HepG2 (cell line): ENCODE results near the gene SERTAD2. TPM values are rescaled to one million over a fixed set of nuclear protein-coding genes. Genes with fewer than 3 reads are reported as not detected.

Experiments used
- ARID3A ChIP-seq: IDR thresholded peaks from 2 replicates; pipeline ENCODE4 v1.6.1; 2012; ENCODE audit warnings: low read depth, low read length, improper control_type of control experiment
- EZH2 ChIP-seq: conservative IDR thresholded peaks from 2 replicates; pipeline ENCODE4 v1.6.1; 2012; ENCODE audit warnings: mild to moderate bottlenecking, low read depth, low read length, moderate library complexity
- FOXM1 ChIP-seq: sonication (generic); formaldehyde crosslinking; IDR thresholded peaks from 2 replicates; pipeline ENCODE4 v1.5.0; 2020; ENCODE audit warnings: missing genetic modification reagents
- HMGXB4 ChIP-seq, 2 experiments: sonication (generic) in 1 of 2; formaldehyde crosslinking in 1 of 2; IDR thresholded peaks; 2 replicates each; pipeline versions ENCODE4 v1.4.0 to v1.6.1; 2018 to 2020; ENCODE audit warnings: missing genetic modification reagents in 2 of 2, borderline replicate concordance in 1 of 2, low read depth in 1 of 2, mild to moderate bottlenecking in 1 of 2, missing biosample characterization in 1 of 2
- JDP2 ChIP-seq: sonication (generic); formaldehyde crosslinking; IDR thresholded peaks from 2 replicates; pipeline ENCODE4 v1.8.1; 2022; ENCODE audit warnings: missing genetic modification reagents, borderline replicate concordance
- MAFK ChIP-seq, 2 experiments: IDR thresholded peaks in 1 of 2; conservative IDR thresholded peaks in 1 of 2; 2 replicates each; pipeline ENCODE4 v1.6.1; 2011; ENCODE audit warnings: improper control_type of control experiment in 2 of 2, low read length in 2 of 2
- TGIF2 ChIP-seq: IDR thresholded peaks from 2 replicates; pipeline ENCODE4 v1.6.1; 2016; ENCODE audit warnings: control low read depth, missing compliant biosample characterization
- ZBED4 ChIP-seq: sonication (generic); formaldehyde crosslinking; IDR thresholded peaks from 2 replicates; pipeline ENCODE4 v1.4.0; 2020; ENCODE audit warnings: missing genetic modification reagents, borderline replicate concordance
- ZBTB7A ChIP-seq: sonication (generic); formaldehyde crosslinking; IDR thresholded peaks from 2 replicates; pipeline ENCODE4 v1.8.0; 2022; ENCODE audit warnings: mild to moderate bottlenecking, missing genetic modification reagents
- ZNF17 ChIP-seq: sonication (generic); formaldehyde crosslinking; IDR thresholded peaks from 2 replicates; pipeline ENCODE4 v1.5.0; 2020; ENCODE audit warnings: mild to moderate bottlenecking, missing genetic modification reagents
- ZNF678 ChIP-seq: sonication (generic); formaldehyde crosslinking; IDR thresholded peaks from 2 replicates; pipeline ENCODE4 v1.4.0; 2020; ENCODE audit warnings: mild to moderate bottlenecking, missing genetic modification reagents
- ZNF768 ChIP-seq: sonication (generic); formaldehyde crosslinking; IDR thresholded peaks from 2 replicates; pipeline ENCODE4 v1.4.0; 2020; ENCODE audit warnings: missing genetic modification reagents
- polyA plus RNA-seq, 8 experiments: library from polyadenylated mRNA; depleted of rRNA in 3 of 8; stranded (reverse) in 7 of 8; unstranded in 1 of 8; fragments of >200 nt; fragmentation: Illumina TruSeq in 4 of 8; extraction: Trizol in 4 of 8; gene quantifications; 2 replicates each; pipeline versions ENCODE4 v1.2.1 to v1.2.3, GENCODE V29; 2011 to 2016; ENCODE audit warnings: low read depth in 4 of 8, missing spikeins in 1 of 8, mixed read lengths in 1 of 8; ENCODE audit not compliant: insufficient read depth in 1 of 8
- total RNA-seq, 5 experiments: library from RNA; depleted of rRNA; stranded (reverse); fragments of >200 nt; fragmentation: Illumina TruSeq; extraction: Trizol; gene quantifications; 2 replicates each; pipeline ENCODE4 v1.2.3, GENCODE V29; 2016; ENCODE audit warnings: low read depth in 1 of 5
- TF ChIP-seq, protein P1 (sequence below): IDR thresholded peaks from 2 replicates; pipeline ENCODE4 v1.6.1; 2016; ENCODE audit warnings: low read depth

The SERTAD2 gene
- total and polyA plus RNA-seq, 2 of the 13 experiments (the other 11 are each of a cell fraction or from before 2014, with no cell fraction given): 6.7 to 22.6 TPM

- TF ChIP-seq ZBTB7A (CRISPR knock-in tag) (0 out of 2 replicates have a peak, but pooled peaks have one; percentile 43), ZNF17 (CRISPR knock-in tag) (no peak), TGIF2 (CRISPR knock-in tag) (no peak), ARID3A (no peak), HMGXB4 (CRISPR knock-in tag; IDR thresholded peaks at IDR 0.05; ENCODE audit: borderline replicate concordance in 1 of 2, low read depth in 1 of 2) (peak in 1 of 2 experiments; percentile 9; a peak in 1 of 4 replicates), ZNF768 (peak; percentile 24; the same call in 1 of the 2 replicates), FOXM1 (CRISPR knock-in tag) (no peak), ZBED4 (CRISPR knock-in tag) (no peak), EZH2 (no peak), ZNF678 (CRISPR knock-in tag) (no peak), MAFK (conservative IDR thresholded peaks at IDR 0.05 in 1 of 2, IDR thresholded peaks at IDR 0.05 in 1 of 2; ENCODE audit: low read length in 2 of 2) (no peak), JDP2 (CRISPR knock-in tag) (no peak)
- TF ChIP-seq, protein P1, sequence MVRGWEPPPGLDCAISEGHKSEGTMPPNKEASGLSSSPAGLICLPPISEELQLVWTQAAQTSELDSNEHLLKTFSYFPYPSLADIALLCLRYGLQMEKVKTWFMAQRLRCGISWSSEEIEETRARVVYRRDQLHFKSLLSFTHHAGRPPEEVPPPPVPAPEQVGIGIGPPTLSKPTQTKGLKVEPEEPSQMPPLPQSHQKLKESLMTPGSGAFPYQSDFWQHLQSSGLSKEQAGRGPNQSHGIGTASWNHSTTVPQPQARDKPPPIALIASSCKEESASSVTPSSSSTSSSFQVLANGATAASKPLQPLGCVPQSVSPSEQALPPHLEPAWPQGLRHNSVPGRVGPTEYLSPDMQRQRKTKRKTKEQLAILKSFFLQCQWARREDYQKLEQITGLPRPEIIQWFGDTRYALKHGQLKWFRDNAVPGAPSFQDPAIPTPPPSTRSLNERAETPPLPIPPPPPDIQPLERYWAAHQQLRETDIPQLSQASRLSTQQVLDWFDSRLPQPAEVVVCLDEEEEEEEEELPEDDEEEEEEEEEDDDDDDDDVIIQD: no peak
- TF ChIP-seq, all 625 proteins: peak for 15
These were observed 31.1 kb downstream of the SERTAD2 start (continued) for GRCh38 chr2:64622443-64623241.
